ENCODE data around the gene VASH2.

DNA sequence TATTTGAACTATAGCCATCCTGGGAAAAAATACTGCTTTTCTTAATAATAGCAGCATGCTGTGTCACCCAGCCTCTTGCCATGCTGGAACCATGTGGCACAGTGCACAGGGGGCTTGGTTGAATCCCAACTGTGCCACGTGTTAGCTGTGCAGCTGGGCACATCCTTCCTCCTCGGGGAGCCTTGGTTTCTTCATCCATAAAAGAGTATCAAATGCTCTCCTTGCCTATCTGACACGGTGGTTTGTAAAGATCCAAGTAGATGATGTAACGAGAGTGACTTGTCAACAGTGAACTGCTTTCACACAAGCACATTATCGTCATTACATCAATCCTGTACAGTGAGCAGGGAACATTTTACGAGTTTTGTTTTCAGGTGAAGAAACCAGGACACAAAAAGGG is 24.4 kb downstream of the VASH2 start:
- TF ChIP-seq POLR2A (IDR thresholded peaks at IDR 0.05) (no peak), CTCF (IDR thresholded peaks at IDR 0.05 in 4 of 5, conservative IDR thresholded peaks at IDR 0.05 in 1 of 5) (no peak)

Measured in gastrocnemius medialis (tissue), 4 donors.